Right renal pelvis (tissue), 4 donors: ENCODE data around the gene SLC1A7. TPM values are rescaled to one million over a fixed set of nuclear protein-coding genes. Genes with fewer than 3 reads are reported as not detected.

Source experiments
- DNase-seq, 4 donors: peaks; one replicate each; pipeline ENCODE4 v3.0.0-alpha.2; 2013; ENCODE audit warnings: low read depth in 4 of 4, low spot score in 3 of 4, missing footprints in 1 of 4
- polyA plus RNA-seq, 4 donors: library from polyadenylated mRNA; unstranded; fragments of 120-200 nt; gene quantifications; one replicate each; pipeline ENCODE4 v1.2.1, GENCODE V29; 2013; ENCODE audit not compliant: insufficient read length in 4 of 4

Gene SLC1A7
- polyA plus RNA-seq, 4 donors = 0.08 to 0.12 (median 0.10) TPM

- DNase-seq = no peak
Observed at GRCh38 chr1:53078333-53079101, 63.9 kb downstream of the SLC1A7 start.

- no peak for DNase-seq
Observed at GRCh38 chr1:53077599-53077965, 64.9 kb downstream of the SLC1A7 start.

GRCh38 chr1:53076721-53077598 is 65.5 kb downstream of the SLC1A7 start:
- no peak for DNase-seq

GRCh38 chr1:53076165-53076564 is 66.3 kb downstream of the SLC1A7 start:
- no peak for DNase-seq

- no peak for DNase-seq
Observed at GRCh38 chr1:53075761-53076163, 66.7 kb downstream of the SLC1A7 start.

GRCh38 chr1:53075206-53075605 is 67.2 kb downstream of the SLC1A7 start:
- DNase-seq = no peak

- DNase-seq = no peak
Observed at GRCh38 chr1:53074313-53075154, 67.9 kb downstream of the SLC1A7 start.

- DNase-seq = no peak
Observed at GRCh38 chr1:53073868-53074311, 68.5 kb downstream of the SLC1A7 start.

- DNase-seq = no peak
Observed at GRCh38 chr1:53073287-53073686, 69.2 kb downstream of the SLC1A7 start.

- no peak for DNase-seq
Observed at GRCh38 chr1:53071915-53072314, 70.5 kb downstream of the SLC1A7 start.

GRCh38 chr1:53071167-53071865 is 71.1 kb downstream of the SLC1A7 start:
- DNase-seq = no peak

- DNase-seq = no peak
Observed at GRCh38 chr1:53070621-53071020, 71.8 kb downstream of the SLC1A7 start.

GRCh38 chr1:53069663-53070327 is 72.6 kb downstream of the SLC1A7 start:
- no peak for DNase-seq

GRCh38 chr1:53069265-53069662 is 73.2 kb downstream of the SLC1A7 start:
- DNase-seq = no peak

GRCh38 chr1:53068314-53069099 is 73.9 kb downstream of the SLC1A7 start:
- DNase-seq = no peak

GRCh38 chr1:53067886-53068285 is 74.6 kb downstream of the SLC1A7 start:
- no peak for DNase-seq

GRCh38 chr1:53066891-53067738 is 75.3 kb downstream of the SLC1A7 start:
- DNase-seq = no peak

- DNase-seq = no peak
Observed at GRCh38 chr1:53066488-53066887, 76.0 kb downstream of the SLC1A7 start.
